ENCODE measurements around the gene CTIF.
A peak's percentile ranks its signal among the peaks of the same experiment; 100 is the strongest.
"Not testable (repeated sequence)": the region's sequence is repeated elsewhere in the genome, so short reads cannot be mapped to it uniquely, and the experiment has no call there.

The CTIF gene

GRCh38 chr18:48811977-48812451, 273.2 kb downstream of the CTIF start:
- not testable (repeated sequence) for DNase-seq

- no peak for DNase-seq
Observed at GRCh38 chr18:48813321-48813720, 274.5 kb downstream of the CTIF start.

GRCh38 chr18:48813833-48814489, 275.1 kb downstream of the CTIF start:
- DNase-seq = peak; percentile 55

GRCh38 chr18:48814490-48815178, 275.8 kb downstream of the CTIF start:
- DNase-seq = no peak

DNA sequence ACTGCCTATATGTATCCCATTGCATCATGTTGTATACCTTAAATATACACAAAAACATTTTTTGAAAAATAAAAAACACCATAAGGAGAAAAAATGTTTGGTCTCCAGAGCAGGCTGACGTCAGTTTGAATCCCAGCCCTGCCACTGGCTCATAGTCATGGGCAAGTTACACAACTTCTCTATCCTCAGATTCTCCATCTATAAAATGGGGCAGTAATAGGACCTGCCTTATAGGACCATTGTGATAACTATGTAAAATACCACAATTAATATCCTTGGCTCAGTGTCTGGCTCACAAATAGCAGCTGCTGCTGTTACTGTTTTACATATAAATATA, 276.3 kb downstream of the CTIF start:
- DNase-seq = no peak

DNA sequence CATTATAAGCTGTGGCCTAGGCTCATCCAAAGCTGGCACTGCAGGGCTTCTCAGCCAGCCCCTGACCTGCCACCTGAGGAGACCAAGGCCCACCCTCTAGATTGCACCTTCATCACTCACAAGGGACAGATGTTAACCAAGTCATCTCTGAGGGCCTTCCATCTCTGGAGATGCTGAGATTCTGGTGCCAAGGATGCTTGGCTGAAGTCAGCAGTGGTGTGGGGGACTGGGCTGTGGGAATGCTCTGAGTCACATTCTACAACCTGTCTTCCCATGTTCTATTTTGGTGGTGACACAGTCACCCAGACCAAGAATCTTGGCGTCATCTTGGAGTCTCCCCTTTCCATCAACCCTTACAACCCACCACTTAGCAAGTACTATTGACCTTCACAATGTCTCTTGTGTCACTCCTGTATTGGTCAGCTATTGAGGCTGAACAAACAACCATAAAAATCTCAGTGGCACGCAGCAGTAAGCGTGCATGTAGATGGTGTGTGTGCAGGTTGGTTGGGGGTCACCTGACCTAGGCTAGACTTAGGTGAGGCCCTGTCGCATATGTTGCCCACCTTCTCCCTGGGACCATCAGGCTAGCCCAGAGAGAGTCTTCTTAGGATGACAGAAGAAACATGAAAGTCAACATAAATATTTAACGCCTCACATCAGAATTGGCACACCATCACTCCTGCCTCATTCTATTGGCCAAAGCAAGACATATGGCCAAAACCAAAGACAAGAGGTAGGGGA, 276.9 kb downstream of the CTIF start:
- no peak for DNase-seq

DNA sequence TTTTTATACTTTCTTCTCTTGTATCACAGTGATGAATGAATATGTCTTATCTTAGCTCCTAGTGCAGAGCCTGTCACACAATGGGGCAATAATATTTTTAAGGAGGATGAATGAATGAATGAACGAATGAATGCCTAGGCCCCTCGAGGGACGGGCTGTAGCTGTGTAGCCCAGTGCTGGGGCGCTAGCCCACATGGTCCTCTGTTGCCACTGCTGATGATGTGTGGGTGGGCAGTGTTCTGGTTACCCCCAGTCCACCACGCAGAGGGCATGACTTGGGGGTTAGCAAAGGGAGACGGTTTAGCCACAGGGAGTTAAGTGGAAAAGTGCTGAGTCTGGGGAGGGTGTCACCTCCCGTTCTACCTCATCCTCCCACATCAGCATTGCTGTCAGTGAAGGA, 277.7 kb downstream of the CTIF start:
- DNase-seq = no peak

GRCh38 chr18:48817021-48817461, 278.2 kb downstream of the CTIF start:
- DNase-seq = no peak

DNA sequence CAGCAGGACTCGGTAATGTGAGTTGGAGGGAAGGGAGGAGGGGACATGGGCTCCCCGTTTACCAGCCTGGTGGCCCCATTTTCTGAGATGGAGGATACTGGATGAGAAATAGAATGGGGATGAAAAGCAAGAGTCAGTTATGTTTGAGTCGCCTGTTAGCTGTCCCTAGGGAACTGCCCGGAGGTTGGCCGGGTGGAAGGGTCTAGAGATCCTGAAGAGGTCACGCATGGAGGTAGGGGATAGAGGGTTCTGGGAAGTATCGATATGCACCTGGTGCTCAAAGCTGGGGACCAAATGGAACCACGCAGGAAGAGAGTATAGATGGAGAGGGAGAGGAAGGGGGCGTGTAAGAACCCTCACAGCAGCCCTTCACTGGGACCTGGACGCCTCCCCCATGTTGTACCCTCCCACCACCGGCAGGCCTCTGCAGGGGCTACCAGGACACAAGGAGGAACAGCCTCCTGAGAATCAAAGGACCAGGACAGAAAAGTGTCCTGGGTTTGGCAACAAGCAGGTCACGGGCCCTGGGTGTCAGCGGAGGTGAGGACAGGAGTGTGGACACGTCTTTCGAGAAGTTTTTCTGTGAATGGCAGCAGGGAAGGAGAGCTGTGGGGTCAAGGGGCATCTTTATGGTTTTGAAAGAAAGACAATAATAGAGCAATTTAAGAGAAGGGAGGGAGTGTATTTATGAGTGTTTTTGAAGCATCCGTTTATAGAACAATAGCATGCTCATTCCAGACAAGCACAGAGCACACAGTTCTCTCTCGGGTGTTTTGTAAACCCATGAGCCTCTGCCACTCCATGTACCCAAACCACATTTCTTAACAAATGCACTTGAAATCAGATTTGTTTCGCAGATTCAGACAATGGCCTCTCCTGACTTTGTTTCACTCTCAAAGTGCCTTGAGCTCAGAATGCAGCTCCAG, 279.8 kb downstream of the CTIF start:
- no peak for DNase-seq

GRCh38 chr18:48819276-48819675, 280.4 kb downstream of the CTIF start:
- no peak for DNase-seq

DNA sequence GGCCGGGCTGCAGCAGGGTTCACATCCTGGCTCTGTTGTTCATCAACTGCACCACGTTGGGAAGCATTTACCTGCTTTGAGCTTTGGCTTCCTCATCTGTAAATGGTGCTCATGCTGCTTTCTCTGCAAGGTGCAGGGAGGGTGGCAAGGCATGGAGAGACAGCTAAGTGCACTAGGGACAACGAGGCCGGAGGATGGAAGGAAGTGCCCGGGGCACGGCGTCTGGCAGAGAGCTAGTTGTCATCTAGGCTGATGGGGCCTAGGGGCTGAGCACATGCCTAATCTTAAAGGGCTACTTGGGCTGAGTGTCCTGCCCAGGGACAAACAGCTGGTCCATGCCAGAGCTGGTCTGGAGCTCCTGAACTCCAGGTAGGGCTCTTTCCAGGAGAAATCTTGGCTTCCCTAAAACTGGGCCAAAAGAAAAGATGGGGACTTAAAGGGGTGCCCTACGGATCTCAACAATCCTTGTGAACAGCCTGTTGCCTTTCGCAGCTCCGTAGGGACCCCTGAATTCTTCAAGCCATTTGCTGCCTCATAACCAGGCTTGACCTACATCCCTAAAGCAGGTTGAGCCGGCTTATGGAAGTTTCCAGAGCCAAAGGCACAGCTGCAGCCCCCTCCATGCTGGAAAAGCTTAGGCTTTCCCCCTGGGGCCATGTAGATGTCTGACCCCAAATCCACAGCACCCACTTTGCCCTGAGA, 281.1 kb downstream of the CTIF start:
- no peak for DNase-seq

DNA sequence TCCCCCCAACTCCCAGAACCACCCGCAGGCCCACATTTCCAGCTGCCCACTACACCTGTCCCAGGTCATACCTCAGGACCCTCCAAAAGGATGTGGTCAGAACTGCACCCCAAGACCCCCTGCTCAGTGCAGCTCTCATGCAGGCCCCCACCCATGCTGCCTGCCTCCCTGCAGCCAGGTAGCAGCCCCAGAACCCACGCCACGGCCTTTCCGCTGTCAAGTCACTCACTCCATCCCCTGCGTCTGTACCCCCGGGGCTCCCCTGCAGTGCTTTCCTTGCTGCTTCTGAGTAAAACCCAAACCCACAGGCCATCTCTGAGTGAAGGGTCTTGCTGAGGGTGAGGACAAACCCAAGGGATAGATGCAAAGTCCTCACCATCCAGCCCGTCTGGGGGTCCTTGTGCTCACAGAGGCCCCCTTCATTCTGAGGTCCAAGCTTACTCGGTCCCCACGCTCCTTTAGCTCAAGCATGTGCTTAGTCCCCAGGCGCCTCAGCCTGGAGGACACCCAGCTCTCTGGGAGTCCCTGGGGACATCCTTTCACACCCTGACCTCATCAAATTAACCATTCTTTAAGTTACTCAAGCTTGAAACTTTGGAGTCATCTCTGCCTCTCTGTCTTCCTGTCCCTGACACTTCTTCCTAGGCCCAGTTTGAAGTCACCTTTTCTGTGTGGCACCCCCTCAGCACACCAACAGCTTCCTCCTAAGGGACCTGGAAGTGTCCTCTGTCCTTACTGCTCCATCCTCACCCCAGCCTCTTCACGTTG, 281.8 kb downstream of the CTIF start:
- no peak for DNase-seq

DNA sequence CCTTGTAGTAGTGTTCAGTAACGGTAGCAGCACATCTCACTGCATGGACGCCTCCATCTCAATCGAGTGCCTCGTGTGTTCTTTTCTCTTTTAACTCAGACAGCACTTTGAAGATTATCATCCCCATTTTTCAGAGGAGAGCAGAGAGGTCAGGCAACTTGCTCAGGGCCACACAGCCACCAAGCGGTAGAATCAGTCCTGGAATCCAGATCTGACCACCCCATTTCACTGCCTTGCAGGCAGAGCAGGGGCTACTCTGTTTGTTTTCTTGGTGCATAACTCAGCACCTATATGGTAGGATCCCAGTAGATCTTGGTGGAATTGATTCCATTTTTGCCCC, 282.4 kb downstream of the CTIF start:
- DNase-seq = no peak

GRCh38 chr18:48821845-48822244, 283.0 kb downstream of the CTIF start:
- no peak for DNase-seq

- no peak for DNase-seq
Observed at GRCh38 chr18:48824231-48824970, 285.6 kb downstream of the CTIF start.

GRCh38 chr18:48825101-48825745, 286.4 kb downstream of the CTIF start:
- DNase-seq = no peak

DNA sequence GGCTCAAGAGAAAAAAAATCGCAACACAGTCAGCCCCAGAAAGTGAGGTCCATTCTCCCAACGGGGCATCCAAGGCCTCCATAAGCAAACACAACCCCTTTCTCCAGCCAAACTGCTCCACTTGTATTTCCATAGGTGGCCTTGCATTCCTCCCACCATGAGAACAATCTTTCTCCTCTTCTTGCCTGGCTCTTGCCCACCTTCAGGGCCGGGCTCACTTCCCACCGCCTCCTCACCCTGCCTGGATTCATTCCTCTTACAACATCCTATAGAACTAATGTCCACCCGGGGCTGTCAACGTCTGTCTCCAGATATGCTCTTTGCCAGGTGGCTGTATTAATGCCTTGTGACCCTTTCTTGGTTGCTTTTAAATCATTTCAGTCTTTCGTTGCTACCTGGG, 287.4 kb downstream of the CTIF start:
- DNase-seq = no peak

DNA sequence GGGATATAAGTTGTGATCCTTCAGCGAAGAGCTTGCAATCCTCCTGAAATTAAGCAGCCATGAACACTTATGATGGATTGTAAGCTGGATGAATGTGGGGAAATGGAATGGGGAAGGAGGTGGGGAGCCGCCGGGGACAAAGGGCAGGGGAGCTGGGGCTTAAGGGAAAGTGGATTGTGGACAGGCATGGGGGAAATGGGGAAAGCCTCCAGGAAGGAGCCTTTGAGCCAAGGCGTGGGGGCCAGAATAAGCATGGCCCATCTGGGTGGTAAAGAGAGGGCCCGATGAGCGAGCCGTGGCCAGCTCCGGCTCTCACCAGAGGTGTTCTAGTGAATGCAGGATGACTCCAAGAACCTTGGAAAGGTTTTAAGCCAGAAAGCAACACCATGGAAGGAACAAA, 288.0 kb downstream of the CTIF start:
- no peak for DNase-seq

DNA sequence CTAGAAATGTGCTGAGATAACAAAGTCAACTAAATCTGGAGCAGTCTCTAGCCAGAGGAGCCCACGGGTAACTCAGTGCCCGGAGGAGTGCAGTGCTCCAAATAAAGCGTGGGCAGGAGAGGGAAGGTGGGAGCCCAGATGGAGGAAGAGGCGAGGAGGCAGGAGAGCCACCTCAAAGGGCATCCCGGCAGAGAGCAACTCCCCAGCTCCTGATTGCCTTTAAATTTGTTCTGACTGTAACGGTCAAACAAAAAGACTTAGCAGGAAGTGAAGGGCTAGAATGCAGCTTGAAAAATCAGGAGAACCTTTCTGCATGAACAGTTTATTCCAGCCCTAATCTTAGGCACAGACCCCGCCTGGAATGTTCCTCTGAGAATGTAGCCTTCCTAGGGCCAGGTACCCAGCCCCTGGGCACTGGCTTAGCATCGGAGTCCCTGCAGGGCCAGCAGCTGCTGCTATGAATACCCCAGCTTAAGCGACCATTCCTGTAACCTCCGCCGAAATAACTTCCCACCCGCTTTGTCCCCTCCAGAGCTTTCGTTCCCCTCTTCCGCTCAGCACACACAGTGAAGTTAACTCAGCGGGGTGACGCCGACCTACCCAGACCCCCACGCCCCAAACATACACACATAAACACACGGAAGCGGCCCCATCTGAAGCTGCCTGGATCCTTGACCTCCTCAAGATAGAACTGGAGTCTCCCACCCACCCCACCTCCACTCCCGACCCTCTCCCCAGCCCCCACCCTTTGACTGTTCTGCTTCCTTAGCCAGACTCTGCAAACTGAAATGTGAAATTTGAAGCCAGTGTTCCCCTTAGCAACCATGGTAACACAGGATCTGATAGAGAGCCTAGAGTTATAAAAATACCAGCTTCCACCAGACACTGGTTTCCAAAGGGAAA, 288.7 kb downstream of the CTIF start:
- no peak for DNase-seq

Measured in activated gamma-delta T cell treated with Interleukin-2 at 50 U/mL for 16 hours (primary cell).